ENCODE data around the gene ADAMTS15. TPM values are rescaled to one million over a fixed set of nuclear protein-coding genes. Genes with fewer than 3 reads are reported as not detected.

Gene ADAMTS15
- total and polyA plus RNA-seq, 2 of the 4 experiments (the other 2 are of a cell fraction) = 3.0 to 5.0 TPM

DNA sequence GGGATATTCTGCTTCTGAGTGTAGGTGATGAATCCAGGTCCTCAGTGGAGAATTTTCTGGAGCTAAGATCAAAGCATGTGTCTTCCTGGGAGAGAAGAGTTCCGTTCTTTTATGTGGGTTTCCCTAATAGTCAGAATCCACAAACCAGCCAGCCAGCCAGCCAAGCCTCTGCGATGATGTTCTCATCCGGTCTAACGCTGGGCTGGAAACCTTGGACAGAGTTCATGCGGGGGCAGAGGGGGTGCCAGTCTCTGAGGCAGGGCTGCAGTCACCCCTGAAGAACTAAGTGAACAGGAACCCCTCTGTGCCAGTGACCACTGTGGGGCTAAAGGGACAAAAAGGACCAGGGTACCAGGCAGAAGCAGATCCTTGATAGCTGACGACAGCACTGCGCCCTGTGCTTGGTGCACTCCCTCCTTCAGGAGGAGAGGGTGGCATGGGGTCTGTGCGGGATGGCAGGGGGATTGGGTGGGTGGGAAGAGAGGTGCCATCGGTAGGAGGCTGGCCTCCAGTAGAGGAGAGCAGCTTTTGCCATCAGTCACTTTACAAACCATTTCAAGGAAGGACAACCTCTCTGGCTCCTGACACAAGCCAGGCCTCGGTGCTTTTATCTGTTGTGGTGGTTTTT lies 27.1 kb downstream of the ADAMTS15 start:
- no peak overlapping the region for H3K56ac ChIP-seq (ENCODE audit: extremely low read depth, insufficient read depth, low read length)
- ATAC-seq (ENCODE audit: low read depth) (no peak), DNase-seq (no peak)
- peaks cover 0 to 3% of the 10 kb centered on the region in 2 experiments; a peak in 1 of 4 replicates for H3K79me1 ChIP-seq (ENCODE audit: low read depth in 1 of 2, low read length in 2 of 2)
- no peak overlapping the region for H3K23ac ChIP-seq (ENCODE audit: low read depth, low read length)
- no peak overlapping the region for H2AFZ ChIP-seq (replicated peaks; ENCODE audit: low read length, poor library complexity)
- WGBS, 2 experiments (ENCODE audit: extremely low coverage in 2 of 2, insufficient read length in 1 of 2) = 100% methylated on average over 2 of the region's 10 CpGs; no CpG with 5 or more reads in 1 of the 2 experiments
- peak overlapping the region; percentile 98 for H2BK120ac ChIP-seq (ENCODE audit: low read depth, low read length)
- no peak overlapping the region for H3K4me2 ChIP-seq (ENCODE audit: low read depth, low read length)
- peak overlapping the region; percentile 97 for H2BK20ac ChIP-seq (ENCODE audit: low read depth, low read length)
- H3K14ac ChIP-seq (replicated peaks; ENCODE audit: low read depth, low read length) = peak overlapping the region; percentile 57
- in situ Hi-C loops (cut with MboI; ENCODE audit: low sequenced_read_pairs) (no loop called here), dilution Hi-C loops (cut with HindIII; ENCODE audit: low sequenced_read_pairs, unreplicated experiment) (no loop called here), intact Hi-C loops (cut with micrococcal nuclease) (loop anchor here (5.0 kb wide), 2 partner anchors 127 to 162 kb away; no protein-coding TSS in a partner anchor)
- no peaks in the 10 kb centered on the region for H3K9me3 ChIP-seq (ENCODE audit: control insufficient read depth, insufficient read depth, low read length)
- no TSS peak for BruUV-seq (replicated peaks)
- H3K27ac ChIP-seq (ENCODE audit: insufficient read depth, low read length) = 0 out of 2 replicates have a peak overlapping the region, but pooled peaks have one; percentile 97
- H3K4ac ChIP-seq (ENCODE audit: low read depth, low read length) = peak overlapping the region; percentile 25; the same call in 1 of the 2 replicates
- TF ChIP-seq MAFK (IDR thresholded peaks at IDR 0.05; ENCODE audit: low read depth, low read length) (no peak), POLR2A (IDR thresholded peaks at IDR 0.05; ENCODE audit: low read depth, low read length) (no peak), CEBPB (IDR thresholded peaks at IDR 0.05; ENCODE audit: low read depth, low read length) (no peak), SMC3 (IDR thresholded peaks at IDR 0.05; ENCODE audit: low read depth, low read length) (no peak), MAZ (IDR thresholded peaks at IDR 0.05; ENCODE audit: borderline replicate concordance, low read depth, low read length) (no peak), MXI1 (IDR thresholded peaks at IDR 0.05; ENCODE audit: borderline replicate concordance, low read depth, low read length) (no peak), FOS (IDR thresholded peaks at IDR 0.05; ENCODE audit: low read depth, low read length) (no peak), RAD21 (IDR thresholded peaks at IDR 0.05; ENCODE audit: low read length) (no peak), RFX5 (IDR thresholded peaks at IDR 0.05; ENCODE audit: low read depth, low read length) (no peak), NFE2L2 (IDR thresholded peaks at IDR 0.05; ENCODE audit: low read depth, low read length) (no peak), BHLHE40 (IDR thresholded peaks at IDR 0.05; ENCODE audit: low read depth, low read length) (no peak)
- TF ChIP-seq, protein P1, sequence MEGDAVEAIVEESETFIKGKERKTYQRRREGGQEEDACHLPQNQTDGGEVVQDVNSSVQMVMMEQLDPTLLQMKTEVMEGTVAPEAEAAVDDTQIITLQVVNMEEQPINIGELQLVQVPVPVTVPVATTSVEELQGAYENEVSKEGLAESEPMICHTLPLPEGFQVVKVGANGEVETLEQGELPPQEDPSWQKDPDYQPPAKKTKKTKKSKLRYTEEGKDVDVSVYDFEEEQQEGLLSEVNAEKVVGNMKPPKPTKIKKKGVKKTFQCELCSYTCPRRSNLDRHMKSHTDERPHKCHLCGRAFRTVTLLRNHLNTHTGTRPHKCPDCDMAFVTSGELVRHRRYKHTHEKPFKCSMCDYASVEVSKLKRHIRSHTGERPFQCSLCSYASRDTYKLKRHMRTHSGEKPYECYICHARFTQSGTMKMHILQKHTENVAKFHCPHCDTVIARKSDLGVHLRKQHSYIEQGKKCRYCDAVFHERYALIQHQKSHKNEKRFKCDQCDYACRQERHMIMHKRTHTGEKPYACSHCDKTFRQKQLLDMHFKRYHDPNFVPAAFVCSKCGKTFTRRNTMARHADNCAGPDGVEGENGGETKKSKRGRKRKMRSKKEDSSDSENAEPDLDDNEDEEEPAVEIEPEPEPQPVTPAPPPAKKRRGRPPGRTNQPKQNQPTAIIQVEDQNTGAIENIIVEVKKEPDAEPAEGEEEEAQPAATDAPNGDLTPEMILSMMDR (conservative IDR thresholded peaks at IDR 0.05; ENCODE audit: low read depth, low read length) = no peak
- TF ChIP-seq, protein P2, sequence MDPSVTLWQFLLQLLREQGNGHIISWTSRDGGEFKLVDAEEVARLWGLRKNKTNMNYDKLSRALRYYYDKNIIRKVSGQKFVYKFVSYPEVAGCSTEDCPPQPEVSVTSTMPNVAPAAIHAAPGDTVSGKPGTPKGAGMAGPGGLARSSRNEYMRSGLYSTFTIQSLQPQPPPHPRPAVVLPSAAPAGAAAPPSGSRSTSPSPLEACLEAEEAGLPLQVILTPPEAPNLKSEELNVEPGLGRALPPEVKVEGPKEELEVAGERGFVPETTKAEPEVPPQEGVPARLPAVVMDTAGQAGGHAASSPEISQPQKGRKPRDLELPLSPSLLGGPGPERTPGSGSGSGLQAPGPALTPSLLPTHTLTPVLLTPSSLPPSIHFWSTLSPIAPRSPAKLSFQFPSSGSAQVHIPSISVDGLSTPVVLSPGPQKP (IDR thresholded peaks at IDR 0.05; ENCODE audit: borderline replicate concordance, low read depth, low read length) = no peak
- TF ChIP-seq, protein P3, sequence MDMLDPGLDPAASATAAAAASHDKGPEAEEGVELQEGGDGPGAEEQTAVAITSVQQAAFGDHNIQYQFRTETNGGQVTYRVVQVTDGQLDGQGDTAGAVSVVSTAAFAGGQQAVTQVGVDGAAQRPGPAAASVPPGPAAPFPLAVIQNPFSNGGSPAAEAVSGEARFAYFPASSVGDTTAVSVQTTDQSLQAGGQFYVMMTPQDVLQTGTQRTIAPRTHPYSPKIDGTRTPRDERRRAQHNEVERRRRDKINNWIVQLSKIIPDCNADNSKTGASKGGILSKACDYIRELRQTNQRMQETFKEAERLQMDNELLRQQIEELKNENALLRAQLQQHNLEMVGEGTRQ (IDR thresholded peaks at IDR 0.05; ENCODE audit: low read depth, low read length) = no peak
- H4K8ac ChIP-seq (ENCODE audit: low read depth in 2 of 2, low read length in 2 of 2) = peak overlapping the region in 1 of 2 experiments; percentile 78; a peak in 1 of 4 replicates
- no peaks in the 10 kb centered on the region for H4K20me1 ChIP-seq (ENCODE audit: insufficient read depth, low read length)
- peaks cover 62% of the 10 kb centered on the region for H3K36me3 ChIP-seq (ENCODE audit: control insufficient read depth, insufficient read depth, low read length)
- no peak overlapping the region; the same call in 1 of the 2 replicates for H3K18ac ChIP-seq (ENCODE audit: low read depth, low read length)
- no peaks in the 10 kb centered on the region for H3K27me3 ChIP-seq (ENCODE audit: control insufficient read depth, insufficient read depth, low read length)
- no peak overlapping the region for H2AK9ac ChIP-seq (replicated peaks; ENCODE audit: low read depth, low read length, poor library complexity)
- peak overlapping the region; percentile 21; the same call in 1 of the 2 replicates for H2AK5ac ChIP-seq (ENCODE audit: low read depth, low read length)
- POLR2A ChIA-PET (ENCODE audit: unreplicated experiment) = no interaction called here
- no peak overlapping the region for H3K4me3 ChIP-seq (ENCODE audit: insufficient read depth, low read depth, low read length)
- no peak overlapping the region for H4K5ac ChIP-seq (ENCODE audit: low read depth, low read length)
- H2BK5ac ChIP-seq (ENCODE audit: low read depth, low read length, poor library complexity, severe bottlenecking) = no peak overlapping the region
- peaks cover 29% of the 10 kb centered on the region for H3K9me1 ChIP-seq (ENCODE audit: insufficient read depth, low read length)
- H3K9ac ChIP-seq (ENCODE audit: low read depth, low read length) = no peak overlapping the region
- peaks cover 39% of the 10 kb centered on the region for H3K4me1 ChIP-seq (ENCODE audit: control insufficient read depth, insufficient read depth, low read length)
- peak overlapping the region; percentile 99; the same call in 1 of the 3 replicates for H2BK15ac ChIP-seq (ENCODE audit: low read depth, low read length)
- peak overlapping the region; percentile 98 for H4K91ac ChIP-seq (ENCODE audit: insufficient read depth, low read depth, low read length)
- CTCF ChIA-PET = interaction anchor here (0.6 to 0.8 kb wide), 3 partner anchors 23 to 352 kb away, joined by 3 to 4 read pairs (median 3); no protein-coding TSS in a partner anchor

Measured in IMR-90 (cell line).